Lung (tissue), 12 donors: ENCODE results near the gene ULK4. TPM values are rescaled to one million over a fixed set of nuclear protein-coding genes. Genes with fewer than 3 reads are reported as not detected.

ENCODE experiments used
- ATAC-seq: fragments of 200-7000 bp; cut with Tn5 transposase; one replicate; pipeline ENCODE4 v1.9.1; 2020; ENCODE audit warnings: moderate number of reproducible peaks; ENCODE audit not compliant: insufficient read depth, low FRiP score
- DNase-seq, 3 donors: peaks; one replicate each; pipeline ENCODE4 v3.0.0-alpha.2; 2013 to 2017
- H3K27ac ChIP-seq, 2 donors: one replicate each; pipeline ENCODE4 v1.5.1; 2013; ENCODE audit warnings: mild to moderate bottlenecking in 2 of 2, moderate library complexity in 2 of 2, control low read depth in 1 of 2, inconsistent platforms in 1 of 2, low read depth in 1 of 2, low read length in 1 of 2
- H3K27me3 ChIP-seq, 3 donors: one replicate each; pipeline ENCODE4 v1.5.1; 2013; ENCODE audit warnings: low read length in 2 of 3; ENCODE audit not compliant: control insufficient read depth in 3 of 3, insufficient read depth in 3 of 3
- H3K36me3 ChIP-seq, 4 donors: one replicate each; pipeline ENCODE4 v1.5.1; 2013; ENCODE audit warnings: low read length in 4 of 4, mild to moderate bottlenecking in 1 of 4, moderate library complexity in 1 of 4; ENCODE audit not compliant: control insufficient read depth in 4 of 4, insufficient read depth in 4 of 4
- H3K4me1 ChIP-seq, 5 donors: one replicate each; pipeline ENCODE4 v1.5.1; 2013; ENCODE audit warnings: low read length in 5 of 5, mild to moderate bottlenecking in 2 of 5, moderate library complexity in 1 of 5; ENCODE audit not compliant: control insufficient read depth in 5 of 5, insufficient read depth in 5 of 5
- H3K4me3 ChIP-seq: one replicate; pipeline ENCODE4 v1.5.1; 2013; ENCODE audit warnings: mild to moderate bottlenecking, control low read depth, moderate library complexity
- H3K9ac ChIP-seq, 2 donors: one replicate each; pipeline ENCODE4 v1.5.1; 2013; ENCODE audit warnings: low read length in 2 of 2, control low read depth in 1 of 2; ENCODE audit not compliant: insufficient read depth in 1 of 2
- H3K9me3 ChIP-seq, 4 donors: one replicate each; pipeline ENCODE4 v1.5.1; 2013; ENCODE audit warnings: low read length in 3 of 4, mild to moderate bottlenecking in 1 of 4, moderate library complexity in 1 of 4; ENCODE audit not compliant: control insufficient read depth in 4 of 4, insufficient read depth in 3 of 4
- WGBS, 2 donors: extraction: QIAGEN DNeasy Blood & Tissue Kit; methylation state at CpG; one replicate each; pipeline ENCODE4 v1.1.7; 2013; 5-methylcytosine and 5-hydroxymethylcytosine counted together
- polyA plus RNA-seq, 2 donors: library from polyadenylated mRNA; stranded (reverse); fragments of 200-250 nt; gene quantifications; one replicate each; pipeline ENCODE4 v1.2.1, GENCODE V29; 2013
- total RNA-seq, 2 donors: library from RNA; depleted of rRNA in 1 of 2; stranded (reverse); fragments of >200 nt in 1 of 2; gene quantifications; one replicate each; pipeline ENCODE4 v1.2.1, GENCODE V29; 2014 to 2021
- TF ChIP-seq, protein P1 (sequence below): IDR thresholded peaks from 2 replicates; pipeline ENCODE4 v1.5.1; 2012; ENCODE audit warnings: mild to moderate bottlenecking; ENCODE audit errors: control extremely low read depth, extremely low read depth
- donor health status: control.
- donor health status: control.
- donor health status: Bipolar disorder and iron deficiency.
- donor health status: healthy.
- donor health status: DM: yes; HTN: yes; CAD: no.

ULK4 gene
- total and polyA plus RNA-seq, 4 donors, result 2.8 to 56.0 (median 12.6) TPM

DNA sequence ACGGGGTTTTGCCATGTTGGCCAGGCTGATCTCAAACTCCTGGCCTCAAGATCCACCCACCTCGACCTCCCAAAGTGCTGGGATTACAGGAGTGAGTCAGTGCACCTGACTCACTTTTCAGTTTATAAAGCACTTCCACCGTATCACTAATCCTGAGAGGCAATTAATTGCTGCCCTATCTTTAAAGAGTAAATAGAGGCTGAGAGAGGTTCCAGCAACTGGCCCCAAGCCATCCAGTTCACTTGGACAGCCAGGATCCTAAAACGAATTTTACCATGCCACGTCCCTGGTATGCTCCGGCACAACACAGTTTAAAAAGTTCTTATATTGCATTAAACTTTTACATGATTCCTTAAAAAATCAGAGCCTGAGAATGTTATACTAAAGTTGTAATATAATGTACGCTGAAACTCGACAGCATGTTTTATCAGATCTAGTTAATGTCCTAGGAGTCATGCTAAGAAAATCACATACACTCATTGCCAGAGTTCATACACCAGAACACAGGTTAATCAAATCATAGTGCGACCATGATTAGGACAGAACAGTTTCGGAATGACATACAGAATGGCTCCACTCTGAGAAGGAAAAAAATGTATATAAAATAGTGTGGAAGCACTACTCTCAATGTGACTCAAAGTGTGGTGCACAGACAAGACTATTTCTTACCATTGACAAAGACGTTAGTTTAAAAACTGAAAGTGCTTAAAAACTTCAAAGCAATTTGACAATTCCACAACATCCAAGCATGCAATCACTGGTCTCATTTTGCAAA lies 125.4 kb downstream of the ULK4 start:
- Histone ChIP-seq H3K9me3 (peaks cover 0 to 8% (median 0%) of the 10 kb centered on the region in 4 donors), H3K36me3 (no peaks in the 10 kb centered on the region), H3K9ac (no peak overlapping the region), H3K4me1 (no peaks in the 10 kb centered on the region), H3K27me3 (no peaks in the 10 kb centered on the region), H3K27ac (no peak overlapping the region), H3K4me3 (no peak overlapping the region)
- TF ChIP-seq, protein P1, sequence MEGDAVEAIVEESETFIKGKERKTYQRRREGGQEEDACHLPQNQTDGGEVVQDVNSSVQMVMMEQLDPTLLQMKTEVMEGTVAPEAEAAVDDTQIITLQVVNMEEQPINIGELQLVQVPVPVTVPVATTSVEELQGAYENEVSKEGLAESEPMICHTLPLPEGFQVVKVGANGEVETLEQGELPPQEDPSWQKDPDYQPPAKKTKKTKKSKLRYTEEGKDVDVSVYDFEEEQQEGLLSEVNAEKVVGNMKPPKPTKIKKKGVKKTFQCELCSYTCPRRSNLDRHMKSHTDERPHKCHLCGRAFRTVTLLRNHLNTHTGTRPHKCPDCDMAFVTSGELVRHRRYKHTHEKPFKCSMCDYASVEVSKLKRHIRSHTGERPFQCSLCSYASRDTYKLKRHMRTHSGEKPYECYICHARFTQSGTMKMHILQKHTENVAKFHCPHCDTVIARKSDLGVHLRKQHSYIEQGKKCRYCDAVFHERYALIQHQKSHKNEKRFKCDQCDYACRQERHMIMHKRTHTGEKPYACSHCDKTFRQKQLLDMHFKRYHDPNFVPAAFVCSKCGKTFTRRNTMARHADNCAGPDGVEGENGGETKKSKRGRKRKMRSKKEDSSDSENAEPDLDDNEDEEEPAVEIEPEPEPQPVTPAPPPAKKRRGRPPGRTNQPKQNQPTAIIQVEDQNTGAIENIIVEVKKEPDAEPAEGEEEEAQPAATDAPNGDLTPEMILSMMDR, result no peak
- WGBS, 2 donors, result 60 to 85% methylated on average over 11 of the region's 11 CpGs
- DNase-seq (no peak), ATAC-seq (no peak)

DNA sequence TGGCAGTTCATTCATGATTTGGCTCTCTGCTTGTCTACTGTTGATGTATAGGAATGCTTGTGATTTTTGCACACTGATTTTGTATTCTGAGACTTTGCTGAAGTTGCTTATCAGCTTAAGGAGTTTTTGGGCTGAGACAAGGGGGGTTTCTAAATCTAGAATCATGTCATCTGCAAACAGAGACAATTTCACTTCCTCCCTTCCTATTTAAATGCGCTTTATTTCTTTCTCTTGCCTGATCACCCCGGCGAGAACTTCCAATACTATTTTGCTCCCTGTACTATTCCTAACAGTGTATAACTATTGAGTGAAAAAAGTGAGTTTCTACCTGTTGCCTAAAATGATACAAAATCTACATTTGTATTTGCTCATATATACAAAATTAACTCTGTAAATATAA lies 128.3 kb downstream of the ULK4 start:
- Histone ChIP-seq H3K27ac (no peak overlapping the region), H3K9ac (no peak overlapping the region), H3K27me3 (no peaks in the 10 kb centered on the region), H3K4me3 (no peak overlapping the region), H3K4me1 (no peaks in the 10 kb centered on the region), H3K9me3 (no peaks in the 10 kb centered on the region), H3K36me3 (no peaks in the 10 kb centered on the region)
- no peak for DNase-seq
- TF ChIP-seq, protein P1, result no peak
- 94 to 96% methylated on average over 3 of the region's 3 CpGs for WGBS, 2 donors
- no peak for ATAC-seq

DNA sequence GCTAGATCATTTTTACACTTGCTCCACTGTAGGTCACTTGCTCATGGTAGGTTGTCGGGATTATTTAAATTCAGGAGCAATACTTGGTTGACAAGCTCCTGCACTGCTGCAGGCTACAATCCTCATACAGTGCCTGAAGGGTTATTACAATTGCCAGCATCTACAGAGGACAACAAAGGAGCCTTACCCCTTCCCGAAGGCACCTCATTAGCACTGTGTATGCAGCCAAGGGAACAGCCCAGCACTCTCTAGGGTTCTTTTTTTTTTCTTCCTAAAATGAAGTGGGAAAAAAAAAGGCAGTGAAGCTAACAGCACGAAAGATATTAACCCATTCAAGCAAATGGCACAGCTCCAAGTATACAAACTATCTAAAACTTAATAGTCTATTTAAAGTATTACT lies 142.7 kb downstream of the ULK4 start:
- H3K4me1 ChIP-seq, result peaks cover 0 to 13% (median 0%) of the 10 kb centered on the region in 5 donors
- WGBS, 2 donors, result 67 to 78% methylated on average over 3 of the region's 3 CpGs

More for the DNA sequence above, 142.7 kb downstream of the ULK4 start:
- TF ChIP-seq, protein P1, result no peak
- Histone ChIP-seq H3K9ac (no peak overlapping the region), H3K27me3 (no peaks in the 10 kb centered on the region), H3K36me3 (peaks cover 0 to 2% (median 0%) of the 10 kb centered on the region in 4 donors), H3K4me3 (no peak overlapping the region), H3K9me3 (peaks cover 0 to under 1% (median 0%) of the 10 kb centered on the region in 4 donors), H3K27ac (no peak overlapping the region)
- DNase-seq, result peak; percentile 52 to 83 (median 80)
- ATAC-seq, result no peak
